ENCODE data around the gene TFEB.

TFEB gene

DNA sequence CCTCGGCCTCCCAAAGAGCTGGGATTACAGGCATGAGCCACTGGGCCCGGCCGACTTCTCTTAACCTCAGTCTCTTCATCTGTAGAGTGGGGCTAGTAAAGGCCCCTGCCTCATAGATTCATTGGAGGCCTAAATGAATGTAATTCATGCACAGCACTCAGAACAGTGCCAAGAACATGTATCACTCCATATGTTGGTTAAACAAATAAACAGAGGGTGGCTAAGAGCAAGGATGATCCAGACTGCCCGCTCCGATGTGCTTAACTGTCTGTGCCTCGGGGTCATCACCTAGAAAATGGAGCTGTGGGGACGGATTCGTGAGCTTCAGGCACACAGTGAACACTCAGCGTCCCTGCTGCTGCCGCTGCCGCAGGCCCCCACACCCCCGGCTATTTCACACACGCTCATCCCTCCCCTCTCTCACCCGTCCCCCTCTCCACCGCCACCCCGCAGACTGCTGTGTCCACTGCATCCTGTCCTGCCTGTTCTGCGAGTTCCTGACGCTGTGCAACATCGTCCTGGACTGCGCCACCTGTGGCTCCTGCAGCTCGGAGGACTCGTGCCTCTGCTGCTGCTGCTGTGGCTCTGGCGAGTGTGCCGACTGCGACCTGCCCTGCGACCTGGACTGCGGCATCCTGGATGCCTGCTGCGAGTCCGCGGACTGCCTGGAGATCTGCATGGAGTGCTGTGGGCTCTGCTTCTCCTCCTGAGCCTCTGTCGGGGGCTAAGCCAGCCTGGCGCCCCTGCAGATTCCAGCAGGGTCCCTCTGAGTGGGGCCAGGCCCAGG lies 82.3 kb downstream of the TFEB start:
- no peak for DNase-seq (ENCODE audit: low read depth)

- no peak for DNase-seq (ENCODE audit: low read depth)
Observed at GRCh38 chr6:41651962-41652657, 83.3 kb downstream of the TFEB start.

DNA sequence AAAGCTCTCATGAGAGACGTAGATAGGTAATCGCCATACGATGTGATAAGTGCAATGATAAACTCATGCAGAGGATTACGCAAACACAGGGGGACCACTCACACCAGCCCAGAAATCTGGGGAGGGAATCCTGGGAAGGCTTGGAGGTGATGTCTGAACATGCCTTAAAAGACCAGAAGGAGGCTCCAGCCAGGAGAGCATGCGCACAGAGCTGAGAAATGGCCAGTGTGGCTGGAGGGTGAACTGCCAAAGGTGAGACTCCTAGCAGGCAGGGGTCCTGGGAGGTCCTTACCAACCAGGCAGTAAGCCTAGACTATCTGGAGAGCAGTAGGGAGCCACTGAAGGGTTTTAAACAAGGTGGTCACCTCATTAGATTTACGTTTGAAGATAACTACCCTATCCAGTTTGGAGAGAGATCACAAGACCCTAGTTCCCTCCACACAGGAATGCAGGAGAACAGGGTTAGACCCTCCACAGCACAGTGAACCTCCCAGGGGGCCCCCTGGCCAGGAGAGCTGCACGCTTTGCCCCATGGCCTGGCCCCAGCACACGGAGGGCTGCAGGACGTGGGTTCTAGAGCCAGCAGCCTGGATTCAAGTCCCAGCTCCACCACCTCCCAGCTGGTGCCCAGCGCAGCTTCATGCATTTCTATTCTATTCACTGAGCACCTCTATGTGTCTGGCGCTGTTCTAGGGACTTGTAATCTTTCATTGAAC lies 84.0 kb downstream of the TFEB start:
- no peak for DNase-seq (ENCODE audit: low read depth)

DNA sequence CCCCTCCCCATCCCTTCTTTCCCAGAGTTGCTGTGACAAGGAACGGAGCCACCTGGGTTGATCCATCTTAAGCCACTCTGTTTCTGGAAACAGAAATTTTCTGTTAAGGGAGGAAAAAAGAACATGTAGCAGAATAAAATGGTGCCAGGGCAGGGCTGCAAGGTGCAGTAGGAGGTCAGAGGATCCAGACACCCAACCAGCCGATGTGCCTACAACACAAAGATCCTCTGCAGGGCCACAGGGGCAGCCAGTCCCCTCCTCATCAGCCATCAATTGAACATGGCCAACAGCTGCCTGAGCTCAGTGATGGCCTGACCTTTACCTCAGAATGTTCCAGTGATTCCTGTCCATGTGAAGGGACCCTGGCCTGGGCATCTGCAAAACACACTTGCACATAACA lies 85.3 kb downstream of the TFEB start:
- no peak for DNase-seq (ENCODE audit: low read depth)

DNA sequence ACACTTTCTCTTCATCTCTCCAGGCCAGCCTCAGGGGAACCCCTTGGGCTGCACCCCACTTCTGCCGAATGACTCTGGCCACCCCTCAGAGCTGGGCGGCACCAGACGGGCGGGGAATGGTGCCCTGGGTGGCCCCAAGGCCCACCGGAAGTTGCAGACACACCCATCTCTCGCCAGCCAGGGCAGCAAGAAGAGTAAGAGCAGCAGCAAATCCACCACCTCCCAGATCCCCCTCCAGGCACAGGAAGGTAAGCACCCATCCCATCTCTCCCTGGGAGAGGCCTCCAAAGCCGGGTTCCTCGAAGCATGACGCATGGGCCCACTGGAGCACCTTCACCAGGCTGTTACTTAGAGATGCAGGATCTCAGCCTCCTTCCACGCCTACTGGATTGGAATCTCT lies 85.8 kb downstream of the TFEB start:
- DNase-seq (ENCODE audit: low read depth): no peak

DNA sequence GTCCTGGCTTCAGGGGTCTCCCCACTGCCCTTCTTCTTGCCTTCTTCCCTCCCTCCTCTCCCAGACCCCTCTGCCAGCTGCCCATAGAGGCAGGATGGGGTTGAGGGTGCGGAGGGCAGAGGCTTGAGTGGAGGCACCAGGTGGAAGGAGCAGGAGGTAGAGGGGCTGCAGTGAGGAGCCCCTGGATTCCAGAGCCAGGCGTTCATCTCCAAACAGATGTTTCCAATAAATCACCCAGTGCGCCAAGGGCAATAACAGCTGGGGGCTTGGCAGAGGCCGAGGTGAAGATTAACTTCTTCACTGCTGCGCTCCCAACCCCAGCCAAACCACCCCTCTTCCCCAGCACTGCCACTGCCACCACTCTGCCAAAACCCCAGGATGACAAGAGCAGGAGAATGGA lies 86.5 kb downstream of the TFEB start:
- DNase-seq (ENCODE audit: low read depth): no peak

DNA sequence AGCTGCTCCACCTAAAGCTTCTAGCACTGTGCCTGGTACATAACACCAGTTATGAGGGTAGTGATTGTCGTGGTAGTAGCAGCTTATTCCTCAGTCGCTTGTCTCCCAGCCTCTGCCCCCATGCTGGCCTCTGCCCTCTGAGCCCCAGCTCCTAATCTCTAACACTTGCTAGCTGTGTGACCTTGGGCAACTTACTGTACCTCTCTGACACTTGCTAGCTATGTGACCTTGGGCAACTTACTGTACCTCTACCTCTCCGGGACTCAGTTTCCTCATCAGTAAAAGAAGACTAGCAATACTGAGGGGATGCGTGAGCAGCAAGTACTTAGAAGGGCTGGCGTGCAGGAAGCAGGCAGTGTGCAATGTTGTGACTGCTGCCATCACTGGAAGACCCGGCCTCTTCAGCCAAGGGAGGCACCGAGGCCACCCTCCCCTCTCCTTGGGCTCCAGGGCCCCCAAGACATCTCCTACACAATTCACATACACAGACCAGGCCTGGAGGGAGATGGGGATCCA lies 87.3 kb downstream of the TFEB start:
- no peak for DNase-seq (ENCODE audit: low read depth)

- no peak for DNase-seq (ENCODE audit: low read depth)
Observed at GRCh38 chr6:41647061-41647511, 88.3 kb downstream of the TFEB start.

- no peak for DNase-seq (ENCODE audit: low read depth)
Observed at GRCh38 chr6:41646026-41646795, 89.2 kb downstream of the TFEB start.

DNA sequence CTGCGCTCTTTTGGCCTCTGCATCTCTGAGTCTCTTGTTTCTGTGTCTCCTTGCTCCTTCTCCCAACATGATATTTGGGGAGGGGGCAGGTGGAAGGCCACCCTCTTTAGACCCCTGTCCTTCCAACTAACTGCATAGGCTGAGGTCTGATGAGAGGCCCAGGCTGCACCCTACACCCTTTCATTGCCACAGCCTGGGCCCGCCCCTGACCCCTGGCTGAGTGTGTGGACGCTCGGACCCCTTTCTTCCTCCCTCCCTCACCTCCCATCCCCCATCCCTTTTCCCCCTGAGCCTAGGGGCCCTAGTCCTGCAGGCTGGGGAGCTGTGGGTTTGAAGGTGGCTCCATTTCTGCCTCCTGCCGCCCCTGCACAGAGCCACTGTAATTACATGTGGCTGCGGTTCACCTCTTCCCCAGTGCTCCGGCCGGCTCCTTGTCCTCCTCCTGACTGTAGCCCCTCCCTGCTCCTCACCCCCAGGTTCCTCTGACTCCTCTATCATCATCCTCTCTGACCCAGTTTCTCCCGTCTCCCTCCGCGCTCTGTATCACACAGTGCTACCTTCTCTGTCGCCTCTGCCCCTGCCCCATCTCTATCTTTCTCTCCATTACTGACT lies 90.3 kb downstream of the TFEB start:
- DNase-seq (ENCODE audit: low read depth): no peak

- no peak for DNase-seq (ENCODE audit: low read depth)
Observed at GRCh38 chr6:41644297-41644879, 91.0 kb downstream of the TFEB start.

DNA sequence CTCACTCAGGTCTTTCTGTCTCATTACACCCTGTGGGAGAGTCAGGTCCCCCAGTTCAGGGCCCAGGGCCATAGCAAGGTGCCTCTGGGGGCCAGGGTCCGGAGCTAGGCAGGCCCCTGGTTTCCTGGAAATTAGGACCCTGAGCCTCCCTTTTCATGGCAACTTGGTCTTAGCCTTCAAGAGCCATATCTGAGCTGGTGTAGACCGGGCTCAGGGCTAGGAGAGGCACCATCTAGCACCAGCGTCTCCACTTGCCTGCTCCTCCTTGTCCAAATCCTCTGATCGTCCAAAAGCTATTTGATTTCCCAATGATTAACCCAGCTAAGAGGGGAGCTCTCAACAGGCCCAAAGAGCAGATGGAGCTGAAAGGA lies 91.5 kb downstream of the TFEB start:
- no peak for DNase-seq (ENCODE audit: low read depth)

- DNase-seq (ENCODE audit: low read depth): no peak
Observed at GRCh38 chr6:41642960-41643898, 92.2 kb downstream of the TFEB start.

GRCh38 chr6:41642090-41642959 lies 93.1 kb downstream of the TFEB start:
- DNase-seq (ENCODE audit: low read depth): no peak

DNA sequence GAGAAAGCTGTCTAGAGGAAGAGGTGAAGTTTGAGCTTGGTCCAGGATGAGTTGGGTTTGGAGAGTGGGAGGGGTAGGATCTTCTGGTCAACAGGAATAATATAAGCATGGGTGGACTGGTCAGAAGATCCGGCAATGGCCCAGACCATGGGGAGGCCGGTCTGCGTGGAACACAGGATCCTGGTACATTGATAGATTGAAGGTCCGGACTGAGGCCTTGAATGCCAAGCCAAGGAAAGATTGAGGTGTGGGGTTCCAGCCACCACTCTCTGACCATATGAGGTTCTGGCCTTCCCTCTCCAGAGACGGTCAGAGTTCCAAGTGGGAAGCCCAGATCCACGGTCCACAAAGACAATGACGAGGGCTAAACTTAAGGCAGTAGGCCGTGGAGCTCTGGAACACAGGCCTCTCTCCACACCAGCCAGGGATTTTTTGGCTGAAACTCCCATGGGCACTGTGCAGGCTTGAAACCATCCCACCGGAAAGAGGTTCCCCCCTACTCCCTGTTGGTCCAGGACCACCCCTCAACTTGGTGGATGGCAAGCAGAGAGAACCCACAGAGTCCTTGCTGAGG lies 94.0 kb downstream of the TFEB start:
- DNase-seq (ENCODE audit: low read depth): no peak

DNA sequence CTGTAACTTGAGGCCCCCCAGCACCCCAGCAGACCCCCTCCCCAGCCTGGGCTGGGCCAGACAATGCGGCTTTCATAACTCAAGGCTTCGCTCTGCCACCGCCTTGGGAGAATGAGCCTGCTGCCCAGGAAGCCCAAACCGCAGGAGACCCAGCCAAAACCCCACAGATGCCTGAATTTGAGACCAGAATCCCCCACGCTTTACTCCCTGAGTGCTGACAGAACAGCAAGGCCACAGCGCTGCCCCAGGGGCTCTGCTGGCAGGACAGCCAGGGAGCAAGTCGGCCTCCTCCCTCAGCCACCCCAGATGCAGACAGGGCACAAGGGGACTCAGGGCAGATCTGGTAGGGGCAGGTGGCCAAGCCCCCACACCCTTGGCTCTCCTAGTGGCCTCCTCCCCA lies 95.0 kb downstream of the TFEB start:
- DNase-seq (ENCODE audit: low read depth): no peak

DNA sequence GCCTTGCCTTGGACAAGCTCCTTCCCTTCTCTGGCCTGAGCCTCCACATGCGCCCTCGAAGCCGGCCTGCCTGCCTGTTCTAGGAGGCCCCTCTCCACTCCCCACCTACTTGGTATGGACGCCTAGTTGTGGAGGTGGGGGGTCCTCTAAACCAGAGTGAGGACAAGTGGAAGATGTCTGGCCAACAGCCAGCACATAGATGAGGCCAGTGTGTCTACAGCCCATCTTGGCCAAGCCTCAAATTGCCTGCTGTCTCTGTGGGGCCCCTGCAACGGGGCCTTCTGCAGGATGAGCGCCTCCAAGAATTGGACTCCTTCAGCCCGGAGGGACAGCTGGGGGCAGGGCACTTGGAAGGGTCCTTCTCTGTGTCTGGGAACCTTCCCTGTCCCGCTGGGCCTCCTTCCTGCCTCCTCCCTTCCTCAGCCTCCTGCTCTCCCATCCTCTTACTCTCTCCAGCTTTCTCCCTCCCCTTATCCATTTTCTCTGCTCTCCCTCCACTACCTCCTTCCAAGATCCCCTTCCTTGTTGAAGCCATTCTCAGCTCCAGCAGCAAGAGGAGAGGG lies 95.5 kb downstream of the TFEB start:
- DNase-seq (ENCODE audit: low read depth): no peak
